HepG2 (cell line): ENCODE data around the gene RTCA. TPM values are rescaled to one million over a fixed set of nuclear protein-coding genes. Genes with fewer than 3 reads are reported as not detected.

Experiments
- HHEX ChIP-seq: IDR thresholded peaks from 2 replicates; pipeline ENCODE4 v1.6.1; 2016; ENCODE audit warnings: control low read depth
- HNF4G ChIP-seq, 2 experiments: sonication (generic) in 1 of 2; formaldehyde crosslinking in 1 of 2; IDR thresholded peaks; 2 replicates each; pipeline versions ENCODE4 v1.4.0 to v1.6.1; 2011 to 2020; ENCODE audit warnings: borderline replicate concordance in 2 of 2, low read depth in 2 of 2, mild to moderate bottlenecking in 2 of 2, low read length in 1 of 2, missing genetic modification reagents in 1 of 2, moderate library complexity in 1 of 2
- ISX ChIP-seq: sonication (generic); formaldehyde crosslinking; conservative IDR thresholded peaks from 2 replicates; pipeline ENCODE4 v1.5.0; 2020; ENCODE audit warnings: missing genetic modification reagents
- MIXL1 ChIP-seq: IDR thresholded peaks from 2 replicates; pipeline ENCODE4 v1.6.1; 2016
- NFYB ChIP-seq: sonication (generic); formaldehyde crosslinking; IDR thresholded peaks from 2 replicates; pipeline ENCODE4 v1.4.0; 2020; ENCODE audit warnings: missing genetic modification reagents
- TAF15 ChIP-seq: fragments of 200-400 bp; formaldehyde crosslinking; IDR thresholded peaks from one replicate; pipeline ENCODE4 v1.6.1; 2018; ENCODE audit warnings: mild to moderate bottlenecking, low read depth, low read length; ENCODE audit not compliant: poor library complexity, severe bottlenecking
- THYN1 ChIP-seq: sonication (generic); formaldehyde crosslinking; IDR thresholded peaks from 2 replicates; pipeline ENCODE4 v1.8.1; 2023; ENCODE audit warnings: low read depth, mild to moderate bottlenecking, moderate library complexity, missing genetic modification reagents, borderline replicate concordance
- ZIK1 ChIP-seq: sonication (generic); formaldehyde crosslinking; IDR thresholded peaks from 2 replicates; pipeline ENCODE4 v1.5.0; 2020; ENCODE audit warnings: mild to moderate bottlenecking, low read depth, missing genetic modification reagents, borderline replicate concordance
- ZKSCAN5 ChIP-seq: sonication (generic); formaldehyde crosslinking; IDR thresholded peaks from 2 replicates; pipeline ENCODE4 v1.5.1; 2020; ENCODE audit warnings: mild to moderate bottlenecking, missing genetic modification reagents
- ZNF17 ChIP-seq: sonication (generic); formaldehyde crosslinking; IDR thresholded peaks from 2 replicates; pipeline ENCODE4 v1.5.0; 2020; ENCODE audit warnings: mild to moderate bottlenecking, missing genetic modification reagents
- ZNF614 ChIP-seq: IDR thresholded peaks from 2 replicates; pipeline ENCODE4 v1.6.1; 2018; ENCODE audit warnings: missing biosample characterization, missing genetic modification reagents, inconsistent platforms, borderline replicate concordance
- ZNF619 ChIP-seq: sonication (generic); formaldehyde crosslinking; IDR thresholded peaks from 2 replicates; pipeline ENCODE4 v1.4.0; 2020; ENCODE audit warnings: mild to moderate bottlenecking, missing genetic modification reagents
- ZSCAN30 ChIP-seq: sonication (generic); formaldehyde crosslinking; IDR thresholded peaks from 2 replicates; pipeline ENCODE4 v1.5.0; 2020; ENCODE audit warnings: mild to moderate bottlenecking, missing genetic modification reagents
- polyA plus RNA-seq, 8 experiments: library from polyadenylated mRNA; depleted of rRNA in 3 of 8; stranded (reverse) in 7 of 8; unstranded in 1 of 8; fragments of >200 nt; fragmentation: Illumina TruSeq in 4 of 8; extraction: Trizol in 4 of 8; gene quantifications; 2 replicates each; pipeline versions ENCODE4 v1.2.1 to v1.2.3, GENCODE V29; 2011 to 2016; ENCODE audit warnings: low read depth in 4 of 8, missing spikeins in 1 of 8, mixed read lengths in 1 of 8; ENCODE audit not compliant: insufficient read depth in 1 of 8
- total RNA-seq, 5 experiments: library from RNA; depleted of rRNA; stranded (reverse); fragments of >200 nt; fragmentation: Illumina TruSeq; extraction: Trizol; gene quantifications; 2 replicates each; pipeline ENCODE4 v1.2.3, GENCODE V29; 2016; ENCODE audit warnings: low read depth in 1 of 5
- TF ChIP-seq, protein P1 (sequence below): sonication (generic); formaldehyde crosslinking; IDR thresholded peaks from 2 replicates; pipeline ENCODE4 v1.5.0; 2020; ENCODE audit warnings: missing genetic modification reagents
- TF ChIP-seq, protein P2 (sequence below): sonication (generic); formaldehyde crosslinking; IDR thresholded peaks from 2 replicates; pipeline ENCODE4 v1.4.0; 2020; ENCODE audit warnings: low read depth, mild to moderate bottlenecking, missing genetic modification reagents
- TF ChIP-seq, protein P3 (sequence below): sonication (generic); formaldehyde crosslinking; IDR thresholded peaks from 2 replicates; pipeline ENCODE4 v1.8.1; 2023; ENCODE audit warnings: mild to moderate bottlenecking, missing genetic modification reagents
- TF ChIP-seq, protein P4 (sequence below): sonication (generic); formaldehyde crosslinking; IDR thresholded peaks from 2 replicates; pipeline ENCODE4 v1.5.0; 2020; ENCODE audit warnings: missing genetic modification reagents, mild to moderate bottlenecking, borderline replicate concordance
- TF ChIP-seq, protein P5 (sequence below): sonication (generic); formaldehyde crosslinking; IDR thresholded peaks from 2 replicates; pipeline ENCODE4 v1.5.1; 2020; ENCODE audit warnings: missing genetic modification reagents, mild to moderate bottlenecking, borderline replicate concordance
- TF ChIP-seq, protein P6 (sequence below): sonication (generic); formaldehyde crosslinking; IDR thresholded peaks from 2 replicates; pipeline ENCODE4 v1.4.0; 2020; ENCODE audit warnings: missing genetic modification reagents

The RTCA gene
- total and polyA plus RNA-seq, 2 of the 13 experiments (the other 11 are each of a cell fraction or from before 2014, with no cell fraction given), result 22.7 to 31.0 TPM

DNA sequence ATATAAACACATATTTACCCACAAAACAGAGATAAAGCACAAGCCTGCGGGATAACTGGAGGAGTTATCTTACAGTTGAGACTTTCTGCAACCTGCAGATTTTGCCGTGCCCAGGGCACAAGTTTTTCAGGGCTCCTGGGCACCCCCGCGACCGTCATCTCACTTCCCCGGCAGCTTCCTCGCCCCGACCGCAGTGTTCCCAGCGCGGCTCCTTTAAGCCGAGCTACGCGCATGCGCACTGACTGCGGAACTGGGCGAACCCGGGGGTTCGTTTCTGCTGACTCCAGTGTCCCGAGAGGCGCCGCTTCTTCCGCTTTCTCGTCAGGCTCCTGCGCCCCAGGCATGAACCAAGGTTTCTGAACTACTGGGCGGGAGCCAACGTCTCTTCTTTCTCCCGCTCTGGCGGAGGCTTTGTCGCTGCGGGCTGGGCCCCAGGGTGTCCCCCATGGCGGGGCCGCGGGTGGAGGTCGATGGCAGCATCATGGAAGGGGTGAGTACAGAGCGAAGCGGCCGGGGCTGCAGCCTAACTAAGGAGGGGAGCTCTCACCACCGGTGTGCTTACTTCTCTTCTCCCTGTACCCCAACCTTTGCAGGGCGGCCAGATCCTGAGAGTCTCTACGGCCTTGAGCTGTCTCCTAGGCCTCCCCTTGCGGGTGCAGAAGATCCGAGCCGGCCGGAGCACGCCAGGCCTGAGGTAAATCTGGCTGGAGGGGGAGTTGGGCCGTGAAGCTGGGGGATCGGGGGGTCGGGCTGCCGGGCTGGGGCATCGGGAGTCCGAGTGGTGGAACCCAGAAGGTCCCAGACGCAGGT, at the start of gene RTCA (continued):
- TF ChIP-seq, protein P1, sequence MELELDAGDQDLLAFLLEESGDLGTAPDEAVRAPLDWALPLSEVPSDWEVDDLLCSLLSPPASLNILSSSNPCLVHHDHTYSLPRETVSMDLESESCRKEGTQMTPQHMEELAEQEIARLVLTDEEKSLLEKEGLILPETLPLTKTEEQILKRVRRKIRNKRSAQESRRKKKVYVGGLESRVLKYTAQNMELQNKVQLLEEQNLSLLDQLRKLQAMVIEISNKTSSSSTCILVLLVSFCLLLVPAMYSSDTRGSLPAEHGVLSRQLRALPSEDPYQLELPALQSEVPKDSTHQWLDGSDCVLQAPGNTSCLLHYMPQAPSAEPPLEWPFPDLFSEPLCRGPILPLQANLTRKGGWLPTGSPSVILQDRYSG (CRISPR knock-in tag), result peak; percentile 94
- 0 out of 2 replicates have a peak, but pooled peaks have one; percentile 17 for TF ChIP-seq ZNF614 (CRISPR knock-in tag)
- TF ChIP-seq, protein P2, sequence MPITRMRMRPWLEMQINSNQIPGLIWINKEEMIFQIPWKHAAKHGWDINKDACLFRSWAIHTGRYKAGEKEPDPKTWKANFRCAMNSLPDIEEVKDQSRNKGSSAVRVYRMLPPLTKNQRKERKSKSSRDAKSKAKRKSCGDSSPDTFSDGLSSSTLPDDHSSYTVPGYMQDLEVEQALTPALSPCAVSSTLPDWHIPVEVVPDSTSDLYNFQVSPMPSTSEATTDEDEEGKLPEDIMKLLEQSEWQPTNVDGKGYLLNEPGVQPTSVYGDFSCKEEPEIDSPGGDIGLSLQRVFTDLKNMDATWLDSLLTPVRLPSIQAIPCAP (CRISPR knock-in tag), result no peak
- TF ChIP-seq ZIK1 (CRISPR knock-in tag), result no peak
- 0 out of 2 replicates have a peak, but pooled peaks have one; percentile 18 for TF ChIP-seq ZNF619 (CRISPR knock-in tag)
- no peak for TF ChIP-seq TAF15
- TF ChIP-seq ZSCAN30 (CRISPR knock-in tag), result no peak
- peak; percentile 58; the same call in 1 of the 2 replicates for TF ChIP-seq ZKSCAN5 (CRISPR knock-in tag)
- no peak for TF ChIP-seq HHEX (CRISPR knock-in tag)
- TF ChIP-seq, protein P3, sequence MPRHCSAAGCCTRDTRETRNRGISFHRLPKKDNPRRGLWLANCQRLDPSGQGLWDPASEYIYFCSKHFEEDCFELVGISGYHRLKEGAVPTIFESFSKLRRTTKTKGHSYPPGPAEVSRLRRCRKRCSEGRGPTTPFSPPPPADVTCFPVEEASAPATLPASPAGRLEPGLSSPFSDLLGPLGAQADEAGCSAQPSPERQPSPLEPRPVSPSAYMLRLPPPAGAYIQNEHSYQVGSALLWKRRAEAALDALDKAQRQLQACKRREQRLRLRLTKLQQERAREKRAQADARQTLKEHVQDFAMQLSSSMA (CRISPR knock-in tag), result no peak
- TF ChIP-seq, protein P4, sequence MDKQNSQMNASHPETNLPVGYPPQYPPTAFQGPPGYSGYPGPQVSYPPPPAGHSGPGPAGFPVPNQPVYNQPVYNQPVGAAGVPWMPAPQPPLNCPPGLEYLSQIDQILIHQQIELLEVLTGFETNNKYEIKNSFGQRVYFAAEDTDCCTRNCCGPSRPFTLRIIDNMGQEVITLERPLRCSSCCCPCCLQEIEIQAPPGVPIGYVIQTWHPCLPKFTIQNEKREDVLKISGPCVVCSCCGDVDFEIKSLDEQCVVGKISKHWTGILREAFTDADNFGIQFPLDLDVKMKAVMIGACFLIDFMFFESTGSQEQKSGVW (CRISPR knock-in tag), result no peak; the same call in 1 of the 2 replicates
- TF ChIP-seq THYN1, result no peak
- TF ChIP-seq, protein P5, sequence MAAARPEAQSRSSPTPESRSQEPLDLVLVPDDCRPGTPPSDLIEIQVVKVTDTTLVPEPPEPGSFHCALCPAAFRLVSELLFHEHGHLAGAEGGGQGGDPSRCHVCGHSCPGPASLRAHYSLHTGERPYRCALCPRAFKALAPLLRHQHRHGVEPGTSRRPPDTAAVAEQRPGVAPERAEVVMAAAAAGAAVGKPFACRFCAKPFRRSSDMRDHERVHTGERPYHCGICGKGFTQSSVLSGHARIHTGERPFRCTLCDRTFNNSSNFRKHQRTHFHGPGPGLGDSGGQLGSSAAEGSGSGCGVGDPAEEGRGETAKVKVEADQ (CRISPR knock-in tag), result no peak
- TF ChIP-seq ISX (CRISPR knock-in tag), result peak; percentile 90; the same call in 1 of the 2 replicates
- TF ChIP-seq MIXL1 (CRISPR knock-in tag), result no peak
- no peak for TF ChIP-seq HNF4G (IDR thresholded peaks at IDR 0.05; ENCODE audit: borderline replicate concordance, low read depth, low read length)
- no peak for TF ChIP-seq HNF4G (CRISPR knock-in tag; IDR thresholded peaks at IDR 0.05; ENCODE audit: borderline replicate concordance, low read depth)
- TF ChIP-seq NFYB (CRISPR knock-in tag), result 0 out of 2 replicates have a peak, but pooled peaks have one; percentile 32
- TF ChIP-seq ZNF17 (CRISPR knock-in tag), result no peak
- TF ChIP-seq, protein P6, sequence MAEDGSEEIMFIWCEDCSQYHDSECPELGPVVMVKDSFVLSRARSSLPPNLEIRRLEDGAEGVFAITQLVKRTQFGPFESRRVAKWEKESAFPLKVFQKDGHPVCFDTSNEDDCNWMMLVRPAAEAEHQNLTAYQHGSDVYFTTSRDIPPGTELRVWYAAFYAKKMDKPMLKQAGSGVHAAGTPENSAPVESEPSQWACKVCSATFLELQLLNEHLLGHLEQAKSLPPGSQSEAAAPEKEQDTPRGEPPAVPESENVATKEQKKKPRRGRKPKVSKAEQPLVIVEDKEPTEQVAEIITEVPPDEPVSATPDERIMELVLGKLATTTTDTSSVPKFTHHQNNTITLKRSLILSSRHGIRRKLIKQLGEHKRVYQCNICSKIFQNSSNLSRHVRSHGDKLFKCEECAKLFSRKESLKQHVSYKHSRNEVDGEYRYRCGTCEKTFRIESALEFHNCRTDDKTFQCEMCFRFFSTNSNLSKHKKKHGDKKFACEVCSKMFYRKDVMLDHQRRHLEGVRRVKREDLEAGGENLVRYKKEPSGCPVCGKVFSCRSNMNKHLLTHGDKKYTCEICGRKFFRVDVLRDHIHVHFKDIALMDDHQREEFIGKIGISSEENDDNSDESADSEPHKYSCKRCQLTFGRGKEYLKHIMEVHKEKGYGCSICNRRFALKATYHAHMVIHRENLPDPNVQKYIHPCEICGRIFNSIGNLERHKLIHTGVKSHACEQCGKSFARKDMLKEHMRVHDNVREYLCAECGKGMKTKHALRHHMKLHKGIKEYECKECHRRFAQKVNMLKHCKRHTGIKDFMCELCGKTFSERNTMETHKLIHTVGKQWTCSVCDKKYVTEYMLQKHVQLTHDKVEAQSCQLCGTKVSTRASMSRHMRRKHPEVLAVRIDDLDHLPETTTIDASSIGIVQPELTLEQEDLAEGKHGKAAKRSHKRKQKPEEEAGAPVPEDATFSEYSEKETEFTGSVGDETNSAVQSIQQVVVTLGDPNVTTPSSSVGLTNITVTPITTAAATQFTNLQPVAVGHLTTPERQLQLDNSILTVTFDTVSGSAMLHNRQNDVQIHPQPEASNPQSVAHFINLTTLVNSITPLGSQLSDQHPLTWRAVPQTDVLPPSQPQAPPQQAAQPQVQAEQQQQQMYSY (CRISPR knock-in tag), result peak; percentile 55; the same call in 1 of the 2 replicates
